ENCODE data around the gene MDN1.

The MDN1 gene

GRCh38 chr6:89758830-89759229 lies 60.8 kb downstream of the MDN1 start:
- no peak for DNase-seq
- Histone ChIP-seq H3K9ac (ENCODE audit: low read length) (no peak overlapping the region), H3K79me2 (ENCODE audit: low read length) (no peaks in the 10 kb centered on the region), H3F3A (ENCODE audit: insufficient read depth, low read length) (no peaks in the 10 kb centered on the region), H3K9me2 (replicated peaks; ENCODE audit: insufficient read depth, low read length) (no peaks in the 10 kb centered on the region), H3K4me3 (ENCODE audit: low read length) (no peak overlapping the region), H4K20me1 (ENCODE audit: insufficient read depth, low read length) (no peaks in the 10 kb centered on the region), H3K27me3 (replicated peaks; ENCODE audit: insufficient read depth, low read length) (no peaks in the 10 kb centered on the region), H2AFZ (ENCODE audit: low read length) (no peak overlapping the region), H3K4me2 (ENCODE audit: low read depth, low read length) (no peak overlapping the region), H3K9me3 (replicated peaks; ENCODE audit: insufficient read depth, low read length) (no peaks in the 10 kb centered on the region), H3K27ac (ENCODE audit: low read length) (no peak overlapping the region), H3K36me3 (replicated peaks; ENCODE audit: insufficient read depth, low read length) (no peaks in the 10 kb centered on the region; the same call in 1 of the 2 replicates), H3K4me1 (ENCODE audit: low read length) (no peaks in the 10 kb centered on the region)
- TF ChIP-seq CTCF (IDR thresholded peaks at IDR 0.05; ENCODE audit: low read length) (no peak), EZH2phosphoT487 (IDR thresholded peaks at IDR 0.05; ENCODE audit: low read length) (no peak), EZH2 (optimal IDR thresholded peaks at IDR 0.05; ENCODE audit: low read depth, low read length) (no peak)

- Histone ChIP-seq H4K20me1 (ENCODE audit: insufficient read depth, low read length) (no peaks in the 10 kb centered on the region), H3K36me3 (replicated peaks; ENCODE audit: insufficient read depth, low read length) (no peaks in the 10 kb centered on the region; the same call in 1 of the 2 replicates), H3K27me3 (replicated peaks; ENCODE audit: insufficient read depth, low read length) (no peaks in the 10 kb centered on the region), H2AFZ (ENCODE audit: low read length) (no peak overlapping the region), H3K9me3 (replicated peaks; ENCODE audit: insufficient read depth, low read length) (no peaks in the 10 kb centered on the region), H3F3A (ENCODE audit: insufficient read depth, low read length) (no peaks in the 10 kb centered on the region), H3K27ac (ENCODE audit: low read length) (no peak overlapping the region), H3K9me2 (replicated peaks; ENCODE audit: insufficient read depth, low read length) (no peaks in the 10 kb centered on the region), H3K79me2 (ENCODE audit: low read length) (no peaks in the 10 kb centered on the region), H3K4me2 (ENCODE audit: low read depth, low read length) (no peak overlapping the region), H3K4me1 (ENCODE audit: low read length) (no peaks in the 10 kb centered on the region), H3K4me3 (ENCODE audit: low read length) (no peak overlapping the region), H3K9ac (ENCODE audit: low read length) (no peak overlapping the region)
- TF ChIP-seq EZH2phosphoT487 (IDR thresholded peaks at IDR 0.05; ENCODE audit: low read length) = no peak
- TF ChIP-seq EZH2 (optimal IDR thresholded peaks at IDR 0.05; ENCODE audit: low read depth, low read length) = no peak
- TF ChIP-seq CTCF (IDR thresholded peaks at IDR 0.05; ENCODE audit: low read length) = no peak
- DNase-seq = no peak
Measured at GRCh38 chr6:89750338-89750737, 69.3 kb downstream of the MDN1 start.

- Histone ChIP-seq H3K36me3 (replicated peaks; ENCODE audit: insufficient read depth, low read length) (no peaks in the 10 kb centered on the region; the same call in 1 of the 2 replicates), H4K20me1 (ENCODE audit: insufficient read depth, low read length) (no peaks in the 10 kb centered on the region), H3K4me2 (ENCODE audit: low read depth, low read length) (no peak overlapping the region), H2AFZ (ENCODE audit: low read length) (no peak overlapping the region), H3K79me2 (ENCODE audit: low read length) (no peaks in the 10 kb centered on the region), H3K27ac (ENCODE audit: low read length) (no peak overlapping the region), H3K9me2 (replicated peaks; ENCODE audit: insufficient read depth, low read length) (no peaks in the 10 kb centered on the region), H3K4me3 (ENCODE audit: low read length) (no peak overlapping the region), H3K9ac (ENCODE audit: low read length) (no peak overlapping the region), H3K4me1 (ENCODE audit: low read length) (no peaks in the 10 kb centered on the region), H3K27me3 (replicated peaks; ENCODE audit: insufficient read depth, low read length) (no peaks in the 10 kb centered on the region), H3K9me3 (replicated peaks; ENCODE audit: insufficient read depth, low read length) (no peaks in the 10 kb centered on the region), H3F3A (ENCODE audit: insufficient read depth, low read length) (no peaks in the 10 kb centered on the region)
- no peak for TF ChIP-seq EZH2 (optimal IDR thresholded peaks at IDR 0.05; ENCODE audit: low read depth, low read length)
- no peak for TF ChIP-seq EZH2phosphoT487 (IDR thresholded peaks at IDR 0.05; ENCODE audit: low read length)
- TF ChIP-seq CTCF (IDR thresholded peaks at IDR 0.05; ENCODE audit: low read length) = no peak
- DNase-seq = no peak
Measured at GRCh38 chr6:89749918-89750317, 69.7 kb downstream of the MDN1 start.
